PFSK-1 (cell line): ENCODE results near the gene MPC2.

Source experiments
- FOXP2 ChIP-seq: optimal IDR thresholded peaks from 2 replicates; pipeline ENCODE3; 2011; ENCODE audit warnings: borderline replicate concordance, control low read depth, inconsistent platforms; ENCODE audit not compliant: insufficient read depth; ENCODE audit errors: extremely low read length, extremely low read depth
- POLR2AphosphoS5 ChIP-seq: IDR thresholded peaks from 2 replicates; pipeline ENCODE4 v1.6.1; 2012; ENCODE audit warnings: low read depth, mild to moderate bottlenecking, control low read depth, low read length, moderate library complexity
- SIN3A ChIP-seq: IDR thresholded peaks from 2 replicates; pipeline ENCODE4 v1.6.1; 2012; ENCODE audit warnings: mild to moderate bottlenecking, low read length, moderate library complexity, borderline replicate concordance; ENCODE audit not compliant: insufficient read depth
- TAF1 ChIP-seq: IDR thresholded peaks from 2 replicates; pipeline ENCODE4 v1.6.1; 2012; ENCODE audit warnings: low read length, control low read depth, borderline replicate concordance; ENCODE audit not compliant: insufficient read depth
- TF ChIP-seq, protein P1 (sequence below), 2 experiments: IDR thresholded peaks; 2 replicates each; pipeline versions ENCODE4 v1.6.1 to v1.8.0; 2011 to 2012; ENCODE audit warnings: low read depth in 2 of 2, low read length in 2 of 2, control low read depth in 1 of 2, inconsistent platforms in 1 of 2, mild to moderate bottlenecking in 1 of 2, moderate library complexity in 1 of 2; ENCODE audit not compliant: insufficient read depth in 1 of 2

The MPC2 gene

DNA sequence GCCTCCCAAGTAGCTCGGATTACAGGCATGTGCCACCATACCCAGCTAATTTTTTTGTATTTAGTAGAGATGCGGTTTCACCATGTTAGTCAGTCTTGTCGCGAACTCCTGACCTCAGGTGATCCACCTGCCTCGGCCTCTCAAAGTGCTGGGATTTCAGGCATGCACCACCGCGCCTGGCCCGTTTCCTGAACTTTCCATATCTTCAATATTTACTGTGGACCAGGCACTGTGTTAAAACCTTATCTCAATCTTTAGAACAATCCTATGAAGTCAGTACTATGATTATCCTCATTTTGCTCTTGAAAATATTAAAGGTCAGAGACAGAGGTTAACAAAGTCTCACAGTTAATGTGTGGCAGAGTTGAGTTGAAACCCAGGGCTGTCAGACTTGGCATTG, 21.3 kb downstream of the MPC2 start:
- TF ChIP-seq, protein P1, sequence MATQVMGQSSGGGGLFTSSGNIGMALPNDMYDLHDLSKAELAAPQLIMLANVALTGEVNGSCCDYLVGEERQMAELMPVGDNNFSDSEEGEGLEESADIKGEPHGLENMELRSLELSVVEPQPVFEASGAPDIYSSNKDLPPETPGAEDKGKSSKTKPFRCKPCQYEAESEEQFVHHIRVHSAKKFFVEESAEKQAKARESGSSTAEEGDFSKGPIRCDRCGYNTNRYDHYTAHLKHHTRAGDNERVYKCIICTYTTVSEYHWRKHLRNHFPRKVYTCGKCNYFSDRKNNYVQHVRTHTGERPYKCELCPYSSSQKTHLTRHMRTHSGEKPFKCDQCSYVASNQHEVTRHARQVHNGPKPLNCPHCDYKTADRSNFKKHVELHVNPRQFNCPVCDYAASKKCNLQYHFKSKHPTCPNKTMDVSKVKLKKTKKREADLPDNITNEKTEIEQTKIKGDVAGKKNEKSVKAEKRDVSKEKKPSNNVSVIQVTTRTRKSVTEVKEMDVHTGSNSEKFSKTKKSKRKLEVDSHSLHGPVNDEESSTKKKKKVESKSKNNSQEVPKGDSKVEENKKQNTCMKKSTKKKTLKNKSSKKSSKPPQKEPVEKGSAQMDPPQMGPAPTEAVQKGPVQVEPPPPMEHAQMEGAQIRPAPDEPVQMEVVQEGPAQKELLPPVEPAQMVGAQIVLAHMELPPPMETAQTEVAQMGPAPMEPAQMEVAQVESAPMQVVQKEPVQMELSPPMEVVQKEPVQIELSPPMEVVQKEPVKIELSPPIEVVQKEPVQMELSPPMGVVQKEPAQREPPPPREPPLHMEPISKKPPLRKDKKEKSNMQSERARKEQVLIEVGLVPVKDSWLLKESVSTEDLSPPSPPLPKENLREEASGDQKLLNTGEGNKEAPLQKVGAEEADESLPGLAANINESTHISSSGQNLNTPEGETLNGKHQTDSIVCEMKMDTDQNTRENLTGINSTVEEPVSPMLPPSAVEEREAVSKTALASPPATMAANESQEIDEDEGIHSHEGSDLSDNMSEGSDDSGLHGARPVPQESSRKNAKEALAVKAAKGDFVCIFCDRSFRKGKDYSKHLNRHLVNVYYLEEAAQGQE (IDR thresholded peaks at IDR 0.05; ENCODE audit: insufficient read depth in 1 of 2, low read depth in 2 of 2, low read length in 2 of 2) = no peak
- TF ChIP-seq SIN3A (no peak), TAF1 (no peak), POLR2AphosphoS5 (no peak)

DNA sequence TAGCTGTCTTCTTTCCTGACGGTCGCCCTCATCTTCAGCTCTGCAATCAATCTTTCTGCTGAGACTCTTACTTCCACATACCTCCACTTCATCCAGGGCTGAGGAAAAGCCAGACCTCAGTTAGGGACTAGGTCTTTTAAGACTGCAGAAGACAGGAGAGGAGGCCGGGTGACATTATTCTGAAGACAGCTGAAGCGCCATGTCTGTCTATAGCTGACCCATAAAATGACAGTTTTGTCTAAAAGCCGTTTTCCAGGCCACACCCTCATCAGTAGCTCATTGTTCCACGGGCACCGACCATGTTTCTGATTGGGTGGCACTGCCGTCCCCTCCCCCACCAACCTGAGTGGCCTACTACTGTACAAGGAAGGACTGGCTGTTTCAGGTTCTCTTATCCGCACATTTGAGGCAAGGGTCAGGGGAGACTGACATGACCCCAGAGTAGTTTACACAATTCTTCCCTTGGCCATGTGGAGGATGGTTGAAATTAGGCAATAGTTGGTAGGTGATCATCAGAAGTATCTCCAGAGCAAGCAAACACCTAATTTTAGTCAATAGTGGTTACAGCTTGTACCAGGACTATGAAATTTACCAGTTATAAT, 22.9 kb downstream of the MPC2 start, which contains the start of gene ADCY10:
TSS of gene ADCY10 (minus strand) at position 240 of the 602 bp plus-strand sequence. CDS start 8,994 bp downstream, outside the sequence.
- TF ChIP-seq TAF1 (no peak), FOXP2 (no peak), POLR2AphosphoS5 (no peak), SIN3A (no peak)
- TF ChIP-seq, protein P1 (IDR thresholded peaks at IDR 0.05; ENCODE audit: insufficient read depth in 1 of 2, low read depth in 2 of 2, low read length in 2 of 2) = no peak

DNA sequence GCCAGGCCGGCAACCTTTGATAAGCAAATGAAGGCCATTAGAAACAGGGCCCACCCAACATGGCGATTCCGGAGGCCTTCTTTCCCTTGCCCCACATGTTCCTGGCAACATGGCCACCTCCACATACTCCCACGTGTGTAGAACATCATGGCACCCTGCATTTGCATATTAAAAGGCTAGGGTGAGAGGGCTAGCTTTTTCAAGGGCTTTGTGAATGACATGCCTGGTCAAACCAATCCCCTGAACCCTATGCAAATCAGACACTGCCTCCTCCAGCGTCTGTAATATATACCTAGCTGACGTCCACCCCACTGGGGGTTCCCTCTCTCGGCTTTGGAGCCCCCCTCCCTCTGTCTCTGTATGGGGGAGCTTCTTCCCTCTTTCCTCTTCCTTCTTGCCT, 24.6 kb downstream of the MPC2 start:
- TF ChIP-seq POLR2AphosphoS5 (no peak), SIN3A (no peak), TAF1 (no peak), FOXP2 (no peak)
- TF ChIP-seq, protein P1 (IDR thresholded peaks at IDR 0.05; ENCODE audit: insufficient read depth in 1 of 2, low read depth in 2 of 2, low read length in 2 of 2) = no peak

DNA sequence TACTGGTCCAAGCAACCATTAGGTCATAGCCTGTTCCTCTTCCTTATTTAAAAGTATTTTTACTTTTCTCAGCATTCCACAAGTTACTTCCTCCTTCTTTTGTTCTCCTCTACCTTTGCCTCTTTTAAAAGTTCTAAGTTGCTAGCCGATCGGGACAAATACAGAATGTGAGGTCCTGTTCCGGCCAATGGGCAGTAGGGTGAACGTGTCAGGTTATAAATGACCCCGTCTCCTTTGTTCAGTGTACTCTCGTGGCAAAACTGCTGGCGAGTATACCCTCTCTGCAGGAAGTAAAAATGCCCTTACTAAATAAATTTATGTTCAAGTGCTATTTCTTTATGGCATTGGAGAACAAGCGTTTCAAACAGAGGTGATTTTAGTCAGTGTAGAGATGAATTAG, 25.5 kb downstream of the MPC2 start:
- no peak for TF ChIP-seq FOXP2
- TF ChIP-seq, protein P1 (IDR thresholded peaks at IDR 0.05; ENCODE audit: insufficient read depth in 1 of 2, low read depth in 2 of 2, low read length in 2 of 2) = no peak
- no peak for TF ChIP-seq SIN3A
- TF ChIP-seq POLR2AphosphoS5 = no peak

DNA sequence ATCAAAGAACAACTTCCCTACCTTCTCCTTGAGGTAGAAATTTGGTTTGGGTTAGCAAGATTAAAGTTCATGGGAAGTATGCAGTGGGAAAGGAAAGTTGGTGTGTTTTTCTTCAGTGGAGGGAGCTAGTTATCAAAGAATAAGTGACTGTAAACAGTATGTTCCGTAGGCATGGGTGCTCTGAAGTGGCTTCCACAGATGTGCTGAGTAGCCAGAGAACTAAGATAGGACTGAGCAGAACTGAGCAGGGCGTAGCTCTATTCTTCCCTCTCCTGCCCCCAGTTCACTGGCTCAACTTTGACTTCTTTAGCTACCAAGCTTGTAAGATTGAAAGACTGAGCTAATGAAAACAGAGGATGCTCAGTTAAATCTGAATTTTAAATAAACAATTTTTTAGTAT, 26.3 kb downstream of the MPC2 start:
- no peak for TF ChIP-seq TAF1
- TF ChIP-seq, protein P1 (IDR thresholded peaks at IDR 0.05; ENCODE audit: insufficient read depth in 1 of 2, low read depth in 2 of 2, low read length in 2 of 2) = no peak
- TF ChIP-seq POLR2AphosphoS5 = no peak
- no peak for TF ChIP-seq SIN3A
- TF ChIP-seq FOXP2 = no peak
